ENCODE measurements around the gene CTPS1.
A peak's percentile ranks its signal among the peaks of the same experiment; 100 is the strongest.

Gene CTPS1

DNA sequence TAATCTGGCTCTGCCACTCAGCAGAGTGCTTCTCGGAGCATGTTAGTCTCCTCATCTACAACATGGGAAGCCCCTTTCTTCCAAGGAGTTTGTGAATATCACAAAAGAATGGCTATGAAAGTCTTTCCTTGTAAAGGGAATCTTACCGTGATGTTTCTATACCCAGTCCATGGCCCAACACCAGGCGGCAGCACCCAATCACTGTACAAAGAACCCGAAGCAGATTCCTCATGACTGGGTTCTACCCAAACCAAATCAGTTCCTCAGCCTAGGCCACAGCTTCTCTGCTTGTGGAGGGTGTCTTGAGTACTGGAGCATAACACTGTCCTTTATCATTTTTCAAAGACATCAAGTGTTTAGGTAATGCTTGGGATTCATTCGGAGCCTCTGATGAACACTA, 58.6 kb downstream of the CTPS1 start:
- H3K4me1 ChIP-seq (ENCODE audit: insufficient read depth, low read length, poor library complexity, severe bottlenecking): no peaks in the 10 kb centered on the region

GRCh38 chr1:41041614-41042270, 62.2 kb downstream of the CTPS1 start:
- Histone ChIP-seq H3K4me3 (ENCODE audit: low read length, poor library complexity, severe bottlenecking) (no peak overlapping the region), H2AFZ (ENCODE audit: low read length) (no peak overlapping the region), H3K9me2 (replicated peaks; ENCODE audit: low read depth, low read length) (no peaks in the 10 kb centered on the region), H3K36me3 (ENCODE audit: insufficient read depth, low read length) (peaks cover 82% of the 10 kb centered on the region), H3K4me2 (ENCODE audit: low read depth, low read length, poor library complexity, severe bottlenecking) (no peak overlapping the region), H4K20me1 (ENCODE audit: insufficient read depth, low read length, poor library complexity, severe bottlenecking) (no peaks in the 10 kb centered on the region), H3K4me1 (ENCODE audit: insufficient read depth, low read length, poor library complexity, severe bottlenecking) (peaks cover 7% of the 10 kb centered on the region), H3K9me3 (ENCODE audit: insufficient read depth, low read depth, low read length) (no peaks in the 10 kb centered on the region), H3K9ac (ENCODE audit: low read depth, low read length, poor library complexity, severe bottlenecking) (no peak overlapping the region), H3K27me3 (ENCODE audit: insufficient read depth, low read length, poor library complexity, severe bottlenecking) (no peaks in the 10 kb centered on the region), H3K79me2 (ENCODE audit: insufficient read depth, low read length) (no peaks in the 10 kb centered on the region), H3F3A (ENCODE audit: low read depth) (no peaks in the 10 kb centered on the region)
- no peak for TF ChIP-seq EZH2phosphoT487 (IDR thresholded peaks at IDR 0.05; ENCODE audit: borderline replicate concordance)
- TF ChIP-seq, protein P1, sequence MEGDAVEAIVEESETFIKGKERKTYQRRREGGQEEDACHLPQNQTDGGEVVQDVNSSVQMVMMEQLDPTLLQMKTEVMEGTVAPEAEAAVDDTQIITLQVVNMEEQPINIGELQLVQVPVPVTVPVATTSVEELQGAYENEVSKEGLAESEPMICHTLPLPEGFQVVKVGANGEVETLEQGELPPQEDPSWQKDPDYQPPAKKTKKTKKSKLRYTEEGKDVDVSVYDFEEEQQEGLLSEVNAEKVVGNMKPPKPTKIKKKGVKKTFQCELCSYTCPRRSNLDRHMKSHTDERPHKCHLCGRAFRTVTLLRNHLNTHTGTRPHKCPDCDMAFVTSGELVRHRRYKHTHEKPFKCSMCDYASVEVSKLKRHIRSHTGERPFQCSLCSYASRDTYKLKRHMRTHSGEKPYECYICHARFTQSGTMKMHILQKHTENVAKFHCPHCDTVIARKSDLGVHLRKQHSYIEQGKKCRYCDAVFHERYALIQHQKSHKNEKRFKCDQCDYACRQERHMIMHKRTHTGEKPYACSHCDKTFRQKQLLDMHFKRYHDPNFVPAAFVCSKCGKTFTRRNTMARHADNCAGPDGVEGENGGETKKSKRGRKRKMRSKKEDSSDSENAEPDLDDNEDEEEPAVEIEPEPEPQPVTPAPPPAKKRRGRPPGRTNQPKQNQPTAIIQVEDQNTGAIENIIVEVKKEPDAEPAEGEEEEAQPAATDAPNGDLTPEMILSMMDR (conservative IDR thresholded peaks at IDR 0.05; ENCODE audit: low read length): no peak

More for the DNA sequence above, 58.6 kb downstream of the CTPS1 start:
- peaks cover 85% of the 10 kb centered on the region; the same call in 1 of the 2 replicates for H3K36me3 ChIP-seq (ENCODE audit: insufficient read depth, low read length)
- no peak overlapping the region for H3K9ac ChIP-seq (ENCODE audit: low read depth, low read length, poor library complexity, severe bottlenecking)
- no peaks in the 10 kb centered on the region for H3F3A ChIP-seq (ENCODE audit: low read depth)
- no peaks in the 10 kb centered on the region for H3K79me2 ChIP-seq (ENCODE audit: insufficient read depth, low read length)
- H3K9me3 ChIP-seq (ENCODE audit: insufficient read depth, low read depth, low read length): no peaks in the 10 kb centered on the region
- H4K20me1 ChIP-seq (ENCODE audit: insufficient read depth, low read length, poor library complexity, severe bottlenecking): no peaks in the 10 kb centered on the region
- TF ChIP-seq EZH2phosphoT487 (IDR thresholded peaks at IDR 0.05; ENCODE audit: borderline replicate concordance): no peak
- TF ChIP-seq, protein P1 (conservative IDR thresholded peaks at IDR 0.05; ENCODE audit: low read length): no peak
- H3K27me3 ChIP-seq (ENCODE audit: insufficient read depth, low read length, poor library complexity, severe bottlenecking): no peaks in the 10 kb centered on the region
- H3K4me3 ChIP-seq (ENCODE audit: low read length, poor library complexity, severe bottlenecking): no peak overlapping the region
- H2AFZ ChIP-seq (ENCODE audit: low read length): no peak overlapping the region
- H3K9me2 ChIP-seq (replicated peaks; ENCODE audit: low read depth, low read length): no peaks in the 10 kb centered on the region
- no peak overlapping the region for H3K4me2 ChIP-seq (ENCODE audit: low read depth, low read length, poor library complexity, severe bottlenecking)

GRCh38 chr1:41044187-41044586, 64.7 kb downstream of the CTPS1 start:
- H3K36me3 ChIP-seq (ENCODE audit: insufficient read depth, low read length): peaks cover 76% of the 10 kb centered on the region
- H2AFZ ChIP-seq (ENCODE audit: low read length): no peak overlapping the region
- no peaks in the 10 kb centered on the region for H3K9me2 ChIP-seq (replicated peaks; ENCODE audit: low read depth, low read length)
- H3K79me2 ChIP-seq (ENCODE audit: insufficient read depth, low read length): no peaks in the 10 kb centered on the region
- no peaks in the 10 kb centered on the region for H4K20me1 ChIP-seq (ENCODE audit: insufficient read depth, low read length, poor library complexity, severe bottlenecking)
- no peak overlapping the region for H3K4me3 ChIP-seq (ENCODE audit: low read length, poor library complexity, severe bottlenecking)
- H3K9me3 ChIP-seq (ENCODE audit: insufficient read depth, low read depth, low read length): no peaks in the 10 kb centered on the region
- TF ChIP-seq, protein P1 (conservative IDR thresholded peaks at IDR 0.05; ENCODE audit: low read length): no peak
- no peak for TF ChIP-seq EZH2phosphoT487 (IDR thresholded peaks at IDR 0.05; ENCODE audit: borderline replicate concordance)
- peak overlapping the region; percentile 10 for H3K9ac ChIP-seq (ENCODE audit: low read depth, low read length, poor library complexity, severe bottlenecking)
- peaks cover 7% of the 10 kb centered on the region for H3K4me1 ChIP-seq (ENCODE audit: insufficient read depth, low read length, poor library complexity, severe bottlenecking)
- H3K27me3 ChIP-seq (ENCODE audit: insufficient read depth, low read length, poor library complexity, severe bottlenecking): no peaks in the 10 kb centered on the region
- H3K4me2 ChIP-seq (ENCODE audit: low read depth, low read length, poor library complexity, severe bottlenecking): no peak overlapping the region
- no peaks in the 10 kb centered on the region for H3F3A ChIP-seq (ENCODE audit: low read depth)

Measured in Loucy (cell line).